HEK293 (cell line): Measurements from ENCODE around the gene DEDD2.

ENCODE experiments used
- CTCF ChIA-PET: fragments of 350-600 bp; formaldehyde crosslinking; extraction: SDS; loops from one replicate; lab custom pipeline; 2021; ENCODE audit warnings: antibody characterized with exemption; lab: Yijun Ruan, JAX
- POLR2A ChIA-PET: fragments of 300-600 bp; formaldehyde crosslinking; extraction: SDS; loops from one replicate; lab custom pipeline; 2020; ENCODE audit warnings: antibody characterized with exemption, inconsistent platforms; lab: Yijun Ruan, JAX
- H3K27ac ChIP-seq: fragments of 200-500 bp; sonication (Bioruptor generic); 2 replicates; pipeline ENCODE4 v1.5.1; 2014; ENCODE audit warnings: low read depth, low read length, control low read depth, inconsistent platforms; ENCODE audit errors: extremely low read depth
- H3K36me3 ChIP-seq, 2 experiments: fragments of 200-500 bp in 1 of 2; sonication (Bioruptor generic) in 1 of 2; 1 replicate in 1 of 2; 2 replicates in 1 of 2; pipeline ENCODE4 v1.5.1; 2014 to 2017; ENCODE audit warnings: inconsistent platforms in 2 of 2, low read length in 2 of 2; ENCODE audit not compliant: control insufficient read depth in 2 of 2, insufficient read depth in 1 of 2
- H3K4me1 ChIP-seq: fragments of 200-500 bp; sonication (Bioruptor generic); 2 replicates; pipeline ENCODE4 v1.5.1; 2014; ENCODE audit warnings: mild to moderate bottlenecking, low read length, inconsistent platforms; ENCODE audit not compliant: control insufficient read depth, insufficient read depth
- H3K4me3 ChIP-seq: 2 replicates; pipeline ENCODE4 v1.5.1; 2011; ENCODE audit warnings: low read depth, mild to moderate bottlenecking, control low read depth, low read length, moderate library complexity
- H3K9me3 ChIP-seq: fragments of 200-500 bp; sonication (Bioruptor generic); 2 replicates; pipeline ENCODE4 v1.5.1; 2014; ENCODE audit warnings: low read depth, low read length, inconsistent platforms; ENCODE audit not compliant: control insufficient read depth, insufficient read depth
- ATF2 ChIP-seq: fragments of 450-650 bp; formaldehyde crosslinking; IDR thresholded peaks from 2 replicates; pipeline ENCODE4 v1.5.1; 2016; ENCODE audit warnings: missing biosample characterization, missing genetic modification characterization, low read depth
- MEIS1 ChIP-seq: sonication (generic); formaldehyde crosslinking; IDR thresholded peaks from 2 replicates; pipeline ENCODE4 v1.8.1; 2022; ENCODE audit warnings: missing genetic modification reagents, mild to moderate bottlenecking, borderline replicate concordance
- PRDM1 ChIP-seq: fragments of 450-650 bp; formaldehyde crosslinking; IDR thresholded peaks from 2 replicates; pipeline ENCODE4; 2016; ENCODE audit warnings: missing biosample characterization, missing genetic modification characterization
- REST ChIP-seq: fragments of 450-650 bp; formaldehyde crosslinking; IDR thresholded peaks from 2 replicates; pipeline ENCODE4 v1.5.1; 2016; ENCODE audit warnings: missing biosample characterization, missing genetic modification characterization
- ZBTB20 ChIP-seq: fragments of 450-650 bp; formaldehyde crosslinking; IDR thresholded peaks from 2 replicates; pipeline ENCODE4 v1.5.1; 2016; ENCODE audit warnings: missing biosample characterization, missing genetic modification characterization
- ZEB2 ChIP-seq: fragments of 450-650 bp; formaldehyde crosslinking; IDR thresholded peaks from 2 replicates; pipeline ENCODE4 v1.5.1; 2016; ENCODE audit warnings: missing biosample characterization, missing genetic modification characterization
- ZIC2 ChIP-seq: fragments of 450-650 bp; formaldehyde crosslinking; IDR thresholded peaks from 2 replicates; pipeline ENCODE4 v1.5.1; 2016; ENCODE audit warnings: missing biosample characterization, missing genetic modification characterization
- ZNF114 ChIP-seq: fragments of 450-650 bp; formaldehyde crosslinking; IDR thresholded peaks from 2 replicates; pipeline ENCODE4 v1.5.0; 2017; ENCODE audit warnings: missing biosample characterization, missing genetic modification characterization
- ZNF202 ChIP-seq: fragments of 450-650 bp; formaldehyde crosslinking; IDR thresholded peaks from 2 replicates; pipeline ENCODE4 v1.5.1; 2016; ENCODE audit warnings: missing biosample characterization, missing genetic modification characterization, borderline replicate concordance
- ZNF335 ChIP-seq: fragments of 450-650 bp; formaldehyde crosslinking; conservative IDR thresholded peaks from 2 replicates; pipeline ENCODE4 v1.5.1; 2016; ENCODE audit warnings: missing biosample characterization, missing genetic modification characterization
- ZNF362 ChIP-seq: fragments of 450-650 bp; formaldehyde crosslinking; IDR thresholded peaks from 2 replicates; pipeline ENCODE4 v1.5.1; 2016; ENCODE audit warnings: missing biosample characterization, missing genetic modification characterization
- ZNF449 ChIP-seq: fragments of 450-650 bp; formaldehyde crosslinking; IDR thresholded peaks from 2 replicates; pipeline ENCODE4 v1.5.1; 2017; ENCODE audit warnings: missing biosample characterization, mild to moderate bottlenecking, missing genetic modification characterization, moderate library complexity
- ZNF518A ChIP-seq: fragments of 450-650 bp; formaldehyde crosslinking; conservative IDR thresholded peaks from 2 replicates; pipeline ENCODE4 v1.5.1; 2016; ENCODE audit warnings: low read depth, missing biosample characterization, missing genetic modification characterization
- ZNF629 ChIP-seq: fragments of 450-650 bp; formaldehyde crosslinking; IDR thresholded peaks from 2 replicates; pipeline ENCODE4 v1.5.1; 2017; ENCODE audit warnings: missing biosample characterization, missing genetic modification characterization
- ZNF660 ChIP-seq: fragments of 450-650 bp; IDR thresholded peaks from 2 replicates; pipeline ENCODE4 v1.5.1; 2018; ENCODE audit warnings: missing biosample characterization, mild to moderate bottlenecking, missing genetic modification characterization
- ZNF664 ChIP-seq: fragments of 450-650 bp; formaldehyde crosslinking; IDR thresholded peaks from 2 replicates; pipeline ENCODE4 v1.5.1; 2016; ENCODE audit warnings: missing biosample characterization, missing genetic modification characterization
- ZNF791 ChIP-seq: fragments of 450-650 bp; formaldehyde crosslinking; IDR thresholded peaks from 2 replicates; pipeline ENCODE4 v1.5.1; 2016; ENCODE audit warnings: missing biosample characterization, missing genetic modification characterization
- ZNF792 ChIP-seq: fragments of 450-650 bp; formaldehyde crosslinking; IDR thresholded peaks from 2 replicates; pipeline ENCODE4 v1.5.1; 2016; ENCODE audit warnings: missing biosample characterization, missing genetic modification characterization
- ZNF837 ChIP-seq: fragments of 450-650 bp; formaldehyde crosslinking; IDR thresholded peaks from 2 replicates; pipeline ENCODE4 v1.5.1; 2016; ENCODE audit warnings: missing biosample characterization, missing genetic modification characterization
- ZSCAN23 ChIP-seq: fragments of 450-650 bp; formaldehyde crosslinking; IDR thresholded peaks from 2 replicates; pipeline ENCODE4 v1.5.1; 2016; ENCODE audit warnings: missing biosample characterization, missing genetic modification characterization

The DEDD2 gene

GRCh38 chr19:42252365-42253244 lies 35.1 kb upstream of the DEDD2 start:
- Histone ChIP-seq H3K27ac (peak overlapping the region; percentile 87), H3K9me3 (no peaks in the 10 kb centered on the region), H3K4me1 (peaks cover 34% of the 10 kb centered on the region), H3K36me3 (peaks cover 7 to 20% of the 10 kb centered on the region in 2 experiments; a peak in 2 of 3 replicates), H3K4me3 (peak overlapping the region; percentile 83)
- POLR2A ChIA-PET: interaction anchor here (0.6 to 13.9 kb wide), 4 partner anchors 9 to 449 kb away, joined by 3 to 242 read pairs (median 18); partner anchors contain the start of gene GSK3A
- CTCF ChIA-PET: interaction anchor here (2.1 to 11.8 kb wide), 2 partner anchors 27 to 144 kb away, joined by 7 to 276 read pairs; no protein-coding TSS in a partner anchor
- no peak for TF ChIP-seq ZNF518A (tag by site-specific recombination)
- no peak for TF ChIP-seq ZNF114 (tag by site-specific recombination)
- TF ChIP-seq ZNF664 (tag by site-specific recombination): no peak
- TF ChIP-seq ZBTB20 (tag by site-specific recombination): peak; percentile 2; the same call in 1 of the 2 replicates
- TF ChIP-seq ZSCAN23 (tag by site-specific recombination): no peak
- TF ChIP-seq ZNF335 (tag by site-specific recombination): peak; percentile 86
- peak; percentile 62; the same call in 1 of the 2 replicates for TF ChIP-seq ZNF792
- TF ChIP-seq ATF2: peak; percentile 95
- no peak for TF ChIP-seq ZNF362 (tag by site-specific recombination)
- no peak for TF ChIP-seq ZNF202 (tag by site-specific recombination)
- TF ChIP-seq ZNF837 (tag by site-specific recombination): no peak
- no peak for TF ChIP-seq ZNF449 (tag by site-specific recombination)
- no peak for TF ChIP-seq PRDM1 (tag by site-specific recombination)
- peak; percentile 63 for TF ChIP-seq ZNF660 (tag by site-specific recombination)
- TF ChIP-seq ZNF629 (tag by site-specific recombination): peak; percentile 79
- TF ChIP-seq ZNF791 (tag by site-specific recombination): no peak
- TF ChIP-seq MEIS1 (CRISPR knock-in tag): no peak
- TF ChIP-seq REST: peak; percentile 17; the same call in 1 of the 2 replicates
- no peak for TF ChIP-seq ZEB2 (tag by site-specific recombination)
- TF ChIP-seq ZIC2 (tag by site-specific recombination): no peak
